NCI-H2107 treated with DMSO at 0.1 percent for 48 hours (cell line): Measurements from ENCODE around the gene PDZD8.
"Not testable (repeated sequence)": the region's sequence is repeated elsewhere in the genome, so short reads cannot be mapped to it uniquely, and the experiment has no call there.

Experiments used
- DNase-seq: peaks from one replicate; lab custom pipeline; 2025; ENCODE audit not compliant: unreplicated experiment; lab: John Stamatoyannopoulos, UW

PDZD8 gene

GRCh38 chr10:117237401-117237991 lies 137.7 kb downstream of the PDZD8 start:
- no peak for DNase-seq

DNA sequence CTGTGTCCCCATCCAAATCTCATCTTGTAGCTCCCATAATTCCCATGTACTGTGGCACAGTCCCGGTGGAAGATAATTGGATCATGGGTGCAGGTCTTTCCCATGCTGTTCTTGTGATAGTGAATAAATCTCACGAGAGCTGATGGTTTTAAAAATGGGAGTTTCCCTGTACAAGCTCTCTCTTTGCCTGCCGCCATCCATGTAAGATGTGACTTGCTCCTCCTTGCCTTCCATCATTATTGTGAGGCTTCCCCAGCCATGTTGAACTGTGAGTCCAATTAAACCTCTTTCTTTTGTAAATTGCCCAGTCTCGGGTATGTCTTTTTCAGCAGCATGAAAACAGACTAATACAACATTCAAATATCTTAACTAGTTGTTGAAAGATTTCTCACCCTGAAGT lies 145.1 kb downstream of the PDZD8 start:
- not testable (repeated sequence) for DNase-seq

DNA sequence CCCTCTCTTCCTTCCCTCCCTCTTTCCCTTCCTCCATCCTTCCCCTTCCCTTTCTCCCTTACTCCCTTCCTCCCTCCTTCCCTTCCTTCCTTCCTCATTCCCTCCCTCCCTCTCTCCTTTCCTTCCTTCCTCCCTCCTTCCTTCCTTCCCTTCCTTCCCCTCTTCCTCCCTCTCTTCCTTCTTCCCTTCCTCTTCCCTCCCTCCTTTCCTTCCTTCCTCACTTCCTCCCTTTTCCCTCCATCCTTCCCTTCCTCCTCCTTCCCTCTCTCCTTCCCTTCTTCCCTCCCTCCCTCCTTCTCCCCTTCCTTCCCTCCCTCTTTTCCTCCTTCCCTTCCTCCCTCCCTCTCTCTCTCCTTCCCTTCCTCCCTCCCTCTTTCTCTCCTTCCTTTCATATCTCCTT lies 147.0 kb downstream of the PDZD8 start:
- DNase-seq = no peak
